Karpas-422 (cell line): ENCODE data around the gene MAIP1. TPM values are rescaled to one million over a fixed set of nuclear protein-coding genes. Genes with fewer than 3 reads are reported as not detected.

Experiments used
- DNase-seq: peaks from one replicate; pipeline ENCODE4 v3.0.0-alpha.2; 2015
- H2AFZ ChIP-seq: fragments of 200-600 bp; sonication (generic); 2 replicates; pipeline ENCODE4 v1.6.1; 2014; ENCODE audit warnings: antibody characterized with exemption, low read length, mixed read lengths
- H3K27ac ChIP-seq: fragments of 200-600 bp; sonication (generic); 2 replicates; pipeline ENCODE4 v1.5.1; 2014; ENCODE audit warnings: mild to moderate bottlenecking, low read length, moderate library complexity
- H3K27me3 ChIP-seq: fragments of 200-600 bp; sonication (generic); 2 replicates; pipeline ENCODE4 v1.6.1; 2014; ENCODE audit warnings: low read length, mixed read lengths
- H3K36me3 ChIP-seq: fragments of 200-600 bp; sonication (generic); 2 replicates; pipeline ENCODE4 v1.6.1; 2014; ENCODE audit warnings: low read length, mixed read lengths; ENCODE audit not compliant: insufficient read depth
- H3K4me1 ChIP-seq: fragments of 200-600 bp; sonication (generic); 2 replicates; pipeline ENCODE4 v1.6.1; 2014; ENCODE audit warnings: mild to moderate bottlenecking, low read length, mixed read lengths
- H3K4me2 ChIP-seq: fragments of 200-600 bp; sonication (generic); 2 replicates; pipeline ENCODE4 v1.6.1; 2014; ENCODE audit warnings: low read length, low read depth, mild to moderate bottlenecking; ENCODE audit not compliant: poor library complexity, severe bottlenecking
- H3K4me3 ChIP-seq: fragments of 200-600 bp; sonication (generic); 2 replicates; pipeline ENCODE4 v1.5.1; 2014; ENCODE audit warnings: mild to moderate bottlenecking, antibody characterized with exemption, low read length, mixed read lengths
- H3K79me2 ChIP-seq: fragments of 200-600 bp; sonication (generic); 2 replicates; pipeline ENCODE4 v1.6.1; 2014; ENCODE audit warnings: mild to moderate bottlenecking, low read length, mixed read lengths
- H3K9ac ChIP-seq: fragments of 200-600 bp; sonication (generic); 2 replicates; pipeline ENCODE4 v1.6.0; 2014; ENCODE audit warnings: low read length
- H3K9me2 ChIP-seq: fragments of 200-600 bp; sonication (generic), shearing (Covaris generic); replicated peaks from 2 replicates; pipeline ENCODE4 v1.6.0; 2014; ENCODE audit warnings: mild to moderate bottlenecking, low read length, moderate library complexity; ENCODE audit not compliant: insufficient read depth
- H3K9me3 ChIP-seq: fragments of 300-700, 200-600 bp; sonication (generic); 2 replicates; pipeline ENCODE4 v1.6.1; 2014; ENCODE audit warnings: low read length, mixed read lengths
- H4K20me1 ChIP-seq: fragments of 200-600 bp; sonication (generic); 2 replicates; pipeline ENCODE4 v1.6.1; 2014; ENCODE audit warnings: mild to moderate bottlenecking, antibody characterized with exemption, low read length, low read depth; ENCODE audit not compliant: insufficient read depth
- total RNA-seq: library from RNA; depleted of rRNA; stranded (reverse); fragments of >200 nt; shearing (Covaris generic); gene quantifications from 2 replicates; pipeline ENCODE4 v1.2.3, GENCODE V29; 2014; ENCODE audit warnings: low replicate concordance

MAIP1 gene
- total RNA-seq, 1 experiment from 2014 or later = 26.9 TPM

DNA sequence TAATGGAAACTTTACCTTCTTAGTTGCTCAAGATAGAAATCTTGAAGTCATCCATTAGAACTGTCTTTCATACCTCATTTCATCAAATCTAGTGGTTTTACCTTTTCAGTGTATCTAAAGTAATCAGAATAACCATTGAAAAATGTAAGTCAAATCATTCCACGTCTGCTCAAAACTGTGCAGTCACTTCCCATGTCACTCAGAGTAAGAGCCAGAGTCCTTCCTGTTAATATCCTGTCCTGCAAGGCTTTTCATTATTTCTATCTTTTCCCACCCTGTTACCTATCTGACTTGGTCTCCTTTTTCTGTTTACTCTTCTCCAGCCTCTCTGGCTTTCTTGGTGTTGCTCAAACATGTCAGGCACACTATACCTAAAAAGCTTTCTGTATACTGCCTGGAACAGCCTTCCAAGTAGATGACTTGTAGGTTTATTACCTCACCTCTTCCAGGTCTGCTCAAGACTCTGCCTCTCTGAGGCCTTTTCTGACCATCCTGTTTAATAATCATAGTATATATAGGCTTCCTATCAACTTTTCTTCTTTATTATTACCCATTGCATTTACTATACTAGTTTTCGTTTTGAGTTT lies 40.9 kb upstream of the MAIP1 start:
- Histone ChIP-seq H3K27ac (no peak overlapping the region), H2AFZ (no peak overlapping the region), H3K9me3 (no peaks in the 10 kb centered on the region), H3K9me2 (no peaks in the 10 kb centered on the region), H4K20me1 (peaks cover 13% of the 10 kb centered on the region), H3K4me2 (peak overlapping the region; percentile 8), H3K4me1 (peaks cover 19% of the 10 kb centered on the region), H3K36me3 (peaks cover 53% of the 10 kb centered on the region), H3K79me2 (peaks cover 91% of the 10 kb centered on the region), H3K27me3 (no peaks in the 10 kb centered on the region), H3K9ac (no peak overlapping the region), H3K4me3 (no peak overlapping the region)
- DNase-seq = no peak

DNA sequence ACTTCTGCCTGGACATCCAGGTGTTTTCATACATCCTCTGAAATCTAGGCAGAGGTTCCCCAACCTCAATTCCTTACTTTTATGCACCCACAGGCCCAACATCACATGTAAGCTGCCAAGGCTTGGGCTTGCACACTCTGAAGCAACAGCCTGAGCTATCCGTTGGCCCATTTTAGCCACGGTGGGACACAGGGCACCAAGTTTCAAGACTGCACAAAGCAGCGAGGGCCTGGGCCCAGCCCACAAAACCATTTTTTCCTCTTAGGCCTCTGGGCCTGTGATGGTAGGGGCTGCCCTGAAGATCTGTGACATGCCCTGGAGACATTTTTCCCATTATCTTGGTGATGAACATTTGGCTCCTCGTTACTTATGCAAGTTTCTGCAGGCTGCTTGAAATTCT lies 38.4 kb upstream of the MAIP1 start:
- no peak for DNase-seq
- H3K27ac ChIP-seq = no peak overlapping the region

DNA sequence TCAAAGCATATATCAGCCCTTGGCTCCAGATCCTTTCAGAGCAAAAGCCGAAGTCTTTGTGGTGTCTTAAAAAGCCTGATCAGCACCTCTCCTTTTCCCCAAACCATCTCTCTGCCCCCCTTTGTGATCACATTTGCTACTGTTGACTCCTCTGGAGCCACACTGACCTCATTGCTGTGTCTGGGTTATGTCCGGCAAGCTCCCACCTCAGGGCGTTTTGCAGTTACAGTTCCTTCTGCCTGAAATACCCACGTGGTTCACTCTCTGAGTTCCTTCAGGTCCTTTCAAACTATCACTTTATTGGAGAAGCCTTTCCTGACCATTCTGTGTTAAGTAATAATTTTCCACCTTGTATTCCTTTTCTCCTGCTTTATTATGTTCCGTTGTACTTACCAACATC lies 32.5 kb upstream of the MAIP1 start:
- H3K79me2 ChIP-seq = peaks cover 95% of the 10 kb centered on the region
- no peak overlapping the region for H3K9ac ChIP-seq
- H3K4me2 ChIP-seq = no peak overlapping the region
- H3K9me2 ChIP-seq = no peaks in the 10 kb centered on the region
- H4K20me1 ChIP-seq = peaks cover 15% of the 10 kb centered on the region; the same call in 1 of the 2 replicates
- H3K27me3 ChIP-seq = no peaks in the 10 kb centered on the region
- H2AFZ ChIP-seq = no peak overlapping the region
- no peaks in the 10 kb centered on the region for H3K4me1 ChIP-seq
- peaks cover 45% of the 10 kb centered on the region for H3K36me3 ChIP-seq
- no peak overlapping the region for H3K4me3 ChIP-seq
- no peak for DNase-seq
- H3K27ac ChIP-seq = no peak overlapping the region
- H3K9me3 ChIP-seq = no peaks in the 10 kb centered on the region

More for the DNA sequence above, 38.4 kb upstream of the MAIP1 start:
- no peaks in the 10 kb centered on the region for H3K27me3 ChIP-seq
- no peak overlapping the region for H3K4me2 ChIP-seq
- peaks cover 91% of the 10 kb centered on the region for H3K79me2 ChIP-seq
- no peaks in the 10 kb centered on the region for H3K9me2 ChIP-seq
- no peak overlapping the region for H2AFZ ChIP-seq
- H3K4me3 ChIP-seq = no peak overlapping the region
- peaks cover 58% of the 10 kb centered on the region for H3K36me3 ChIP-seq
- peaks cover 11% of the 10 kb centered on the region for H3K4me1 ChIP-seq
- peaks cover 10% of the 10 kb centered on the region for H4K20me1 ChIP-seq
- no peak overlapping the region for H3K9ac ChIP-seq
- H3K9me3 ChIP-seq = no peaks in the 10 kb centered on the region

DNA sequence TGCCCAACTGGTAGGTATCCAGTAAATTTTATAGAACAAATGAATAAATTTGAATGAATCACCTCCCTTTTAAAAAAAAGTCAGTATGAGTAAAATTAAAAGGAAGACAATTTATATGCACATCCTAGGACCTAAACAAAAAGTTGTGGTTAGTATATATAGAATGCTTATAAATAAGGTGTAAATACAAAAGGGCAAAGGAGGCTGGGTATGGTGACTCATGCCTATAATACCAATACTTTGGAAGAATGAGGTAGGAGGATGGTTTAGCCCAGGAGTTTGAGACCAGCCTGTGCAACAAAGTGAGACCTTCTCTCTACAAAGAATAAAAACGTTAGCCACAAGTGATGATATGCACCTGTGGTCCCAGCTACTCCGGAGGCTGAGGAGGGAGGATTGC lies 31.5 kb upstream of the MAIP1 start:
- Histone ChIP-seq H3K9ac (no peak overlapping the region), H3K27me3 (no peaks in the 10 kb centered on the region), H3K27ac (no peak overlapping the region), H3K4me2 (no peak overlapping the region), H4K20me1 (peaks cover 11% of the 10 kb centered on the region; the same call in 1 of the 2 replicates), H3K4me1 (no peaks in the 10 kb centered on the region), H3K79me2 (peaks cover 96% of the 10 kb centered on the region), H3K36me3 (peaks cover 49% of the 10 kb centered on the region; the same call in 1 of the 2 replicates), H2AFZ (no peak overlapping the region), H3K4me3 (no peak overlapping the region), H3K9me2 (no peaks in the 10 kb centered on the region), H3K9me3 (no peaks in the 10 kb centered on the region)
- no peak for DNase-seq

DNA sequence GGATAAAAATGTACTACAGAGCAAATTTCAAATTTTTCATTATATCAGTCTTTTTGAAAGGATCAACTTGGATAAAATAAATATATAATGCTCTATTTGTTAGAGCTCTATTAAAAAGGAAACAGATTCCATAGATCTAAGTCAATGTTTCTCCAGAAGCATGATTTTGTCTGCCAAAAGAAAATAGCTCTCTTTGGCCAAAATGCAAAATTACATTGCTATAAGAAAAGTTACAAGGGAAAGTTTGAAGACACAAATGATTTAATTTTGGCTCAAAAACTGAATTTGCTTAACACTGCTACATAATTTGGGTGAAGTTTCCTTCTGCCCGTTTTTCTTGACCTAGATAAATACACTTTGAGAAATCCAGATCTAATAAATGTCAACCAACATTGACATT lies 28.6 kb upstream of the MAIP1 start:
- no peaks in the 10 kb centered on the region for H3K4me1 ChIP-seq
- no peak overlapping the region for H3K27ac ChIP-seq
- H3K4me2 ChIP-seq = no peak overlapping the region
- no peaks in the 10 kb centered on the region for H3K27me3 ChIP-seq
- no peaks in the 10 kb centered on the region for H3K9me3 ChIP-seq
- no peak overlapping the region for H2AFZ ChIP-seq
- no peaks in the 10 kb centered on the region for H3K9me2 ChIP-seq
- H4K20me1 ChIP-seq = 0 out of 2 replicates have a peak, but pooled peaks cover 7% of the 10 kb centered on the region
- DNase-seq = no peak
- no peak overlapping the region for H3K4me3 ChIP-seq
- peaks cover 90% of the 10 kb centered on the region for H3K79me2 ChIP-seq
- H3K9ac ChIP-seq = no peak overlapping the region
- H3K36me3 ChIP-seq = peaks cover 48% of the 10 kb centered on the region; the same call in 1 of the 2 replicates

DNA sequence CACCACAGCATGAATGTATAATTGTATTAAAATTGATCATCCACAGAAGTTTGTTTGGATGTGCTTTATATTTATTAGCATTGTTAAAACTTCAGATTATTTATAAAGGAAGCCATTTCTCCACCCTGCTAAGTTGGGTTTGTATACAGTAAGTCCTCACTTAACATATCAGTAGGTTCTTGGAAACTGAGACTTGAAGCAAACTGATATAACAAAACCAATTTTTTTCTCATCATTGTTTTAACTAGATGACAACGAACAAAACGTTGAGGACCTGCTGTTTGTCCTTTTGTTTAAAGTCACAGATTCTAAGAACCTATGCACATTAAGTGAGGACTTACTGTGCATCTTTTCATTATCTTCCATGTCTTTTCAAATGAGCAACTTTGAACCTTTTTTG lies 27.2 kb upstream of the MAIP1 start:
- Histone ChIP-seq H3K9ac (no peak overlapping the region), H3K36me3 (peaks cover 55% of the 10 kb centered on the region; the same call in 1 of the 2 replicates), H3K79me2 (peaks cover 84% of the 10 kb centered on the region), H3K27ac (no peak overlapping the region), H4K20me1 (0 out of 2 replicates have a peak, but pooled peaks cover 7% of the 10 kb centered on the region), H3K9me2 (no peaks in the 10 kb centered on the region), H3K4me3 (no peak overlapping the region), H3K9me3 (no peaks in the 10 kb centered on the region), H3K4me1 (no peaks in the 10 kb centered on the region), H3K4me2 (no peak overlapping the region), H2AFZ (no peak overlapping the region), H3K27me3 (no peaks in the 10 kb centered on the region)
- DNase-seq = no peak

DNA sequence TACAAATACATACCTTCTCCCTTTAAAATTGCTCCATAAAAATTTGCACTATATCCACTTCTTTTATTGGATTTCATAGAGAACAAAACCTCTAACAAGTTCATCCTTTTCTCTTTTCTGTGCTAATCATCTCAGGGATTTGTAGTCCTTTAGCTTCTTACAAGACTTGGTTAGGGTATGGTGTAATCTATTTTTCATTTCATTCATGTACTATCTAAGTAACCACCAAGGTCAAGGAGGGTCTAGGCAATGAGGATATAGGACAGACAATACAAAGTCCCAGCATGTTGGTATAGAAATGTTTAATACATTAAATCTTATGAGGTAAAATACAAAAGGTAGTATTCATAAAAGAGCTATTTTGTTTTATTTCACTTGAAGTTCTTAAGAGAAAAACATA lies 26.8 kb upstream of the MAIP1 start:
- Histone ChIP-seq H3K9me3 (no peaks in the 10 kb centered on the region), H3K4me3 (no peak overlapping the region), H3K4me1 (no peaks in the 10 kb centered on the region), H3K27ac (no peak overlapping the region), H3K4me2 (no peak overlapping the region), H3K9me2 (no peaks in the 10 kb centered on the region), H3K79me2 (peaks cover 84% of the 10 kb centered on the region), H3K9ac (no peak overlapping the region), H3K27me3 (no peaks in the 10 kb centered on the region), H2AFZ (no peak overlapping the region), H3K36me3 (peaks cover 59% of the 10 kb centered on the region; the same call in 1 of the 2 replicates), H4K20me1 (0 out of 2 replicates have a peak, but pooled peaks cover 4% of the 10 kb centered on the region)
- no peak for DNase-seq

DNA sequence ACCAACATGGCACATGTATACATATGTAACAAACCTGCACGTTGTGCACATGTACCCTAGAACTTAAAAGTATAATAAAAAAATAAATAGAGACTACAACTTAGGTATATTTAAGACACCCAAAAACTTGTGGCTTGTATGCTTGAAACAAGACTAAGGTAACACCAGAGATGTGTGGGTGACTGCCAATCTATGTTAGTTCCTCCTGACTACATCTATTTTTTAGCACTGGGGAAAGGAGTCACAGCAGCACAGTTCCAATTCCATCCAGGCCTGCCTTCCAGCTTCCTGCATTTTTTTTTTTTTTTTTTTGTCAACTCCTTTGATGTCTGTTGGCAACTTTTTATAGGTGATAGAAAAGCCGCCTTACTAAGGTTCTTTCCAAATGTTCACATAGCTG lies 26.1 kb upstream of the MAIP1 start:
- H3K9me2 ChIP-seq = no peaks in the 10 kb centered on the region
- H3K9me3 ChIP-seq = no peaks in the 10 kb centered on the region
- no peak for DNase-seq
- no peak overlapping the region for H3K27ac ChIP-seq
- no peak overlapping the region for H3K4me2 ChIP-seq
- no peak overlapping the region for H3K9ac ChIP-seq
- H3K79me2 ChIP-seq = peaks cover 79% of the 10 kb centered on the region
- no peak overlapping the region for H3K4me3 ChIP-seq
- no peaks in the 10 kb centered on the region for H4K20me1 ChIP-seq
- no peaks in the 10 kb centered on the region for H3K27me3 ChIP-seq
- H2AFZ ChIP-seq = no peak overlapping the region
- no peaks in the 10 kb centered on the region for H3K4me1 ChIP-seq
- H3K36me3 ChIP-seq = peaks cover 62% of the 10 kb centered on the region; the same call in 1 of the 2 replicates
